Astrocyte of the cerebellum (primary cell): ENCODE results near the gene SRRM2.

ENCODE experiments used
- DNase-seq: peaks from one replicate; pipeline ENCODE4 v3.0.0-alpha.2; 2011; ENCODE audit warnings: low read depth
- H3K4me3 ChIP-seq: 2 replicates; pipeline ENCODE4 v1.5.1; 2011; ENCODE audit warnings: mild to moderate bottlenecking, low read depth, low read length, moderate library complexity
- CTCF ChIP-seq: IDR thresholded peaks from 2 replicates; pipeline ENCODE4 v1.5.1; 2012; ENCODE audit warnings: low read length, low read depth, moderate library complexity, mild to moderate bottlenecking; ENCODE audit errors: missing control alignments
- in situ Hi-C: cut with HindIII; loops from 2 replicates; pipeline ENCODE4 v1.10.0; 2017; ENCODE audit warnings: low sequenced_read_pairs

SRRM2 gene

GRCh38 chr16:2710711-2711231, 41.7 kb upstream of the SRRM2 start:
- in situ Hi-C loops = no loop called here
- H3K4me3 ChIP-seq = no peak overlapping the region
- no peak for TF ChIP-seq CTCF
- DNase-seq = no peak

GRCh38 chr16:2711370-2712062, 40.9 kb upstream of the SRRM2 start:
- no peak for DNase-seq
- no peak for TF ChIP-seq CTCF
- in situ Hi-C loops = no loop called here
- no peak overlapping the region for H3K4me3 ChIP-seq

- in situ Hi-C loops = no loop called here
- no peak for DNase-seq
- TF ChIP-seq CTCF = no peak
- H3K4me3 ChIP-seq = no peak overlapping the region
Observed at GRCh38 chr16:2712063-2712441, 40.4 kb upstream of the SRRM2 start.

GRCh38 chr16:2712546-2712945, 39.9 kb upstream of the SRRM2 start:
- no peak for TF ChIP-seq CTCF
- no peak for DNase-seq
- no peak overlapping the region for H3K4me3 ChIP-seq
- in situ Hi-C loops = no loop called here

- H3K4me3 ChIP-seq = no peak overlapping the region
- in situ Hi-C loops = no loop called here
- no peak for TF ChIP-seq CTCF
- DNase-seq = no peak
Observed at GRCh38 chr16:2713523-2713922, 38.9 kb upstream of the SRRM2 start.

- in situ Hi-C loops = no loop called here
- TF ChIP-seq CTCF = no peak
- no peak overlapping the region for H3K4me3 ChIP-seq
- DNase-seq = no peak
Observed at GRCh38 chr16:2713985-2714774, 38.3 kb upstream of the SRRM2 start.
